NCI-H526 (cell line): Measurements from ENCODE around the gene KDF1.
"Not testable (repeated sequence)": the region's sequence is repeated elsewhere in the genome, so short reads cannot be mapped to it uniquely, and the experiment has no call there.

Experiments
- DNase-seq, 2 experiments: peaks; one replicate each; lab custom pipeline; 2025; lab: John Stamatoyannopoulos, UW

Gene KDF1

GRCh38 chr1:26953374-26953773 is 6.9 kb downstream of the KDF1 start:
- no peak for DNase-seq

- no peak for DNase-seq
Observed at GRCh38 chr1:26951821-26952497, 8.3 kb downstream of the KDF1 start.

DNA sequence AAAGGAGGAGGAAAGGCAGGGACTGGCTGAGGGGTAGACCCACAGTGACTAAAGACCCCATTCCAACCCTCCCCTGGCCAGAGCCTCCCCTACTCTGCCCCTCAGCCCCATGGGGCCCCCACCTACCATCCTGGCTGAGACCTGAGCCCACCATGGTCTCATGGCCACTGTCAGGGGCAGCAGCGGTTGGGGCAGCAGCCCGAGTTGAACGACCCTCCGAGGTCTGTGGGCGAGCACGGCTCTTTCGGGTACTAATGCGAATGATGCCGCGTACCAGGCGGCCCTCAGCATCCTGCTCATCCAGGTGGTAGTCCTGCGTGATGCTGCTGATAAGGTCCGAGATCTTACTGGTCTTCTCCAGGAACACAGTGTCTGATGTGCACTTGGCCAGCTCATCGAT is 9.1 kb downstream of the KDF1 start:
- no peak for DNase-seq

DNA sequence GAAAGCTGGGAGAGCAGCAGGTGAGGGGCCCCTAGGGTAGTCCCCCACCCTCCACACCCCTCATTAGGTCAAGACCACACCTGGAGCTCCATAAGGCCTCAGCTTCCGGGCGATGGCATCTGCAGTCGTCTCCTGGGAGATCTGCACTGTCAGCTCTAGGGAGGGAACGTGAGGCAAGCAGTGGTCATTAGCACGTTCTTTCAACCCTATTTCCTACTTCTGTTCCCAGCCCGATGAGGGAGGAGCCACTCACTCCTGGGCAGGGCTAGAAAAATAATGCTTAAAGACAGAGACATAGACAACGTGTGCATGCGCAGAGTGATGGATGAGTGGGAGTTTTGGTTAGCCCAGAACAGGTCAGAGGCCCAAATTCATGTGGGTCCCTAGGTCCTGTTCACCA is 9.7 kb downstream of the KDF1 start:
- no peak for DNase-seq

DNA sequence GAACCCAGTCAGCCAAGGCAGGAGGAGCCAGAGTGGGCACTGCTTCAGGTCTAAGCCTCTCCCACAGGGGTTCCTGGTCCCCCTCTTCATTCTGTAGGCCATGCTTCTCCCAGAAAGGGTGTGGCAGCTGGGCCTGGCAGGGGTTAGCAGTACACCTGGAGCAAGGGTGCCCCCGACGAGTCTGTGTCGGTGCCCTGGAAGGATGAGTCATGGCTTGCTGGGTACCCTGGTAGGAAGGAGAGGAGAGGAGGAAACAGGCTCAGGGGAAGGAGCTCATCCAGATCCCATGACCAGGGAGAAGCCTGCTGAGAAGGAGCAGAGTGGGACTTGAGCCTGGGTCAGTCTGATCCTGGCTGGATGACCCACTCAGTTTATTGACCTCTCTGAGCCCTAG is 10.3 kb downstream of the KDF1 start:
- no peak for DNase-seq

- DNase-seq: no peak
Observed at GRCh38 chr1:26949266-26949925, 10.9 kb downstream of the KDF1 start.

DNA sequence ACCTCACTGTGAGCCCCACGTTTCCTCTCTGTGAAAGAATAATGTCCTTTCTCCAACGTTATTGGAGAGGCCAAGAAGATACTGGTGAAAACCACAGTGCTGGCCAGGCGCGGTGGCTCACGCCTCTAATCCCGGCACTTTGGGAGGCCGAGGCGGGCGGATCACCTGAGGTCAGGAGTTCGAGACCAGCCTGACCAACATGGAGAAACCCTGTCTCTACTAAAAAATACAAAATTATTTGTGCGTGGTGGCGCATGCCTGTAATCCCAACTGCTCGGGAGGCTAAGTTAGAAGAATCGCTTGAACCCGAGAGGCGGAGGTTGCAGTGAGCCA is 11.6 kb downstream of the KDF1 start:
- DNase-seq: not testable (repeated sequence)

- no peak for DNase-seq
Observed at GRCh38 chr1:26946270-26946669, 14.0 kb downstream of the KDF1 start.

DNA sequence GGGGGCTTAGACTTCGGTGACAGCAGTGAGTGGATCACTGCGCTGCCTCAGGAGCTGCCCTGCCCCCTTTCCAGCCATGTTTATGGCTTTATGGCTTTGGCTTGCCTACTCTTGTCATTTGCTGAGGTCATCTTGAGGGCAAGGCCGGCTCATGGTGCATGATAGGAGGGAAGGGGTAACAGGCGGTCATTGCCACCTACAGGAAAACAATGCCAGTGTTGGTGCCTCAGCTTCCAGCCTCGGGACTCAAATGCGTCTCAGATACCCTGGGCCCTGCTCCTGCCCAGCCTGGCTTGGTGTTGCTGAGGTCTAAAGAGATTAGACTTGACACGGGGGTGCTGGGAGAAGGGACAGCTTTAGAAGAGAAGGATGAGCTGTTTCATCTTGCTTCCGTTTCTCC is 14.5 kb downstream of the KDF1 start:
- no peak for DNase-seq

DNA sequence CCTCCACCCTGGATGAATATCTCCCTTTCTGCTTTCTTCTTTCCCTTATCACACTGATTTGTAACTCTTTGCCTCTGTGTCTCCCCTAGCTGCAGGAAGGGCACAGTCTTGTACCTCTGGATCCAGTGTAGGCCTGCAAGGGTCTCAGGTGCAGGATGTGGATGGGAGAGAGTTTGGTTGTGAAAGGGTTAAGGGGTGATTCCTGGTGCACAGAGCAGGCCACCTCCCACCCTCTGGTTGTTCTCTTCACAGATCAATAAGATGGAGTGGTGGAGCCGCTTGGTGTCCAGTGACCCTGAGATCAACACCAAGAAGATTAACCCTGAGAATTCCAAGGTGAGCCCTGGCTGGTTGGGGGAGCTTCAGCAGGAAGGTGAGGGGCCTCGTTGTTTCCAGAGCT is 15.1 kb downstream of the KDF1 start:
- no peak for DNase-seq

DNA sequence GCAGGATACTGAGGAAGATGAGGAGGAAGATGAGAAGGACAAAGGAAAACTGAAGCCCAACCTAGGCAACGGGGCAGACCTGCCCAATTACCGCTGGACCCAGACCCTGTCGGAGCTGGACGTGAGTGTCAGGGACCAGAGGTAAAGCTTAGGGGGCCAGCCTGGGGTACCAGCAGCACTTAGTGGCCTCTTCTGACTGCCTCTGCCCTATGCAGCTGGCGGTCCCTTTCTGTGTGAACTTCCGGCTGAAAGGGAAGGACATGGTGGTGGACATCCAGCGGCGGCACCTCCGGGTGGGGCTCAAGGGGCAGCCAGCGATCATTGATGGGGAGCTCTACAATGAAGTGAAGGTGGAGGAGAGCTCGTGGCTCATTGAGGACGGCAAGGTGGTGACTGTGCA is 17.6 kb downstream of the KDF1 start:
- no peak for DNase-seq

- no peak for DNase-seq
Observed at GRCh38 chr1:26941311-26941710, 19.0 kb downstream of the KDF1 start.

DNA sequence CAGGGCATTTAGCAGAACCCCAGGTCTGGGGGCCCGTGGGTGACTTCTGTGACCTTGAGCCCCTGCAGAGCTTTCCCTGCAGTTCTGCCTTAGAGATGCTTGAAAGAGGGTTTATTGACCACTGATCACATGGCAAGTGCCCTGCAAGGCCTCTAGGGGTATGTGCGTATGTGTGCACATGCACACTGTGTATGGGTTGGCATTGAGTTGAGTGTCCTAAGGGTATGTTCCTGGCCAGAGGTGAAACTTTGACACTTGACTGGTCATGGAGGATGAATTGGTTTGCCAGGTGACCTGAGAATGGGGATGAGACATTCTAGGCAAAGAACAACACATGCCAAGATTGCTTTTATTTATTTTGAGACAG is 21.6 kb downstream of the KDF1 start:
- DNase-seq: no peak

DNA sequence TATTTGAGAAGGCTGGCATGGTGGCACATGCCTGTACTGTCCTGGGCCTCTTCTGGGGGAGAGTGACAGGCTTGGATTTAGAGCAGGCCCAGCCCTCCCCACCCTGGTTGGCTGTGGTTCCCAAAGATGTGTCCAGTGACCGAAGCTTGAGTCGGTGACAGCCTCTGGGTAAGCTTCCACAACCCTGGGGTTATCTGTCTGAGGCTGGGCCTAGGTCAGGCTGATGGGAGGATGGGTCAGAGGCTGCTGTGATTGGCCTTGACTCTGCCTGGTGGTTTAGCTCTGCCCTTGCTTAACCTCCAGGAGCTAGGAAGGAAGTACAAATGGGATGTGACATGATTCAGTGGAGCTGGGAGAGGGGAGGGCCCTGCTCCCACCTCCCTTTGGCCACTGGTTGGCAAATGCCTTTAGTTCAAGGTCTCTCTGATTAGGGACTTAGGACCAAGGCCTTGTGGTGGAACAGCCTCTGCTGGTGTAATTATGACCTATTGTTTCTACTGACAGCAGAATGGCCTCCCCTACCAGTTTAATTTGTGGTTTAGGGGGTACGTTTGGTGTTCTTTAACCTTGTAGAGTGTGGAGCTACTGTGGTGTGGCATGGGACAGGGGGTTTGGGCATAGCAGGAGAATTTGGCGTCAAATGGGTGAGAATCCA is 22.1 kb downstream of the KDF1 start:
- no peak for DNase-seq

DNA sequence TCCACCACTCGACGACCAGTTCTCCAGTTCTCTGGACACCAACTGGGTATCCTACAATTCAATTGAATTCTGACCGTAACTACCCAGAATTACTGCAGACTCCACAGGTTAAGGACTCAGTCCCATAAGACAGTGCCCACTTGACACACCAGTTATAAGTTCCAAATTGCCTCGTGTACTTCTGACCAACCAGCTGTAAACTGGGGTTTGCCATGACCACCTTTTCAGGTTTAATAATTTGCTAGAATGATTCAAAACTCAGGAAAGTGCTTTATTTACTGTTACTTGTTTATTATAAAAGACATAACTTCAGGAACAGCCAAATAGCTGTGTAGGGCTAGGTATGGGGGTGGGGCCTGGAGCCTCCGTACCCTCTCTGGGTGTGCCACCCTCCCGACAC is 23.4 kb downstream of the KDF1 start:
- DNase-seq: no peak

DNA sequence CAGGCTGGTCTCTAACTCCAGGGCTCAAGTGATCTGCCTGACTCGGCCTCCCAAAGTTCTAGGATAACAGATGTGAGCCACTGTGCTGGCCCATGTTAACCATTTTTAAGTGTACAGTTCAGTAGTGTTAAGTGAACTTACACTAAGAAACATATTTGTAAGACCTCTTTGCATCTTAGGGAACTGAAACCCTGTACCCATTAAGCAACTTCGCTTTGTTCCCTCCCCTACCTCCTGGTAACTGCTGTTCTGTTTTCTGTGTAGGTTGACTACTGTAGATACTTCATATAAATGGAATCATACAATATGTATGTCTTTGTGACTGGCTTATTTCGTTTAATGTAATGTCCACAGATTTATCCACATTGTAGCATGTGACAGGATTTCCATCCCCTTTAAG is 27.7 kb downstream of the KDF1 start:
- DNase-seq: no peak

GRCh38 chr1:26923711-26924110 is 36.6 kb downstream of the KDF1 start:
- DNase-seq: no peak

DNA sequence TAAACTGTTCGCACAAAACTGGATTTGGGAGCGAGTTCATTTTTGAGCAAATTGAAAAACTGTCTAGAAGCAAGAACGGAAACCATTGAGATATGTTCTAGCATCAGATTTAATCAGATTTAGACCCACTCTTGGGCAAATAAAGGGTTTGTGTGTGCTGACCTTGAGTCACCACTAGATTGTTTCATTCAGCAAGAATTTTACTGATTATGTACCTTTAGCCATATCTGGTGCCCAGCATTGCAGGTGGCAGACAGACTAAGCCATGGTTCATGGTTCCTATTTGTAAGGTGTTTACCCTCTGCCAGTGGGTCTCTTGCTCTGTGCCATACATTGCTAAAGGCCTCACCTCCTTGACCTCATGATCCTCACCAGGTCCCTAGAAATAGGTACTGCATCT is 37.4 kb downstream of the KDF1 start:
- no peak for DNase-seq

GRCh38 chr1:26922431-26922729 is 37.9 kb downstream of the KDF1 start:
- no peak for DNase-seq

DNA sequence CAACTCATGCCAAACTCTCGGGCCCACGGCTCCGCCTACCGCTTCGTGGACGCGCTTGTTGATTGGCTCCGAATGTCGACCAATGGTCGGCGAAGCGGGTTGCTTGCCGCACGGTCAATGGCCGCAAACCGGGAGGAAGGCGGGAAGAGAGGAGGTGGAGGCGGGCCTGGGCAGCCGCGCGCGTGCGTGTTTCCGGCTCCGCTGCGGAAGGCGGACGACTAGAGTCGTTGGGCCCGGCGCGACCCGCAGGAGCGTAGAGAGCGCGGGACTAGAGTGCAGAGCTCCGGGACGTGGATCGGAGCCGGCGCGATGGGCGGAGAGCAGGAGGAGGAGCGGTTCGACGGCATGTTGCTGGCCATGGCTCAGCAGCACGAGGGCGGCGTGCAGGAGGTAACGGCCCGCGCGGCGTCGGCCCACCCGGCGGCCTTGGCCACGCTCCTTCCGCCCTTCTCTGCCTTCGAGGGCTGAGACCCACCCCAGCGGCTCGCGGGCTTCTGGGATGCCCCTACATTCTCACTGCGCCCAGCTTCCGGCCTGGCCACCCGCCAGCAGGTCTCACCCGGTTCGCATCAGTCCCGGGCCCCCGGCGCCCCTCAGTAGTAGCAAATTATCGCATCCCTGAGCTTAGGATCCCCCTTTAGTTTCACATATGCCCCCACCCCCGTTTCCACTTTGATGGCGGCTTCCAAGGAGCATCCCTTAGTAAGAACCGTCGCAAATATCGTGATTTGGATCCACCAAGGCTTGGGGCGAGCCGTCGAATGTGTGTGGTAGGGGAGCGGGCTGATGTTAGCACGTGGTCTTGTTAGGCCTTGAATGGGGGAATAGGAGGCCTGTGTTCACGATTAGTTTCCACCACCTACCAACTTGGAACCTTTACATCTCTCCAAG is 38.5 kb downstream of the KDF1 start, which contains the start of gene NUDC:
Gene NUDC (plus strand): TSS at position 204 of the 891 bp plus-strand sequence. CDS start 106 bp downstream, at position 310.
- DNase-seq: peak; percentile 93 to 98

- DNase-seq: no peak
Observed at GRCh38 chr1:26921126-26921539, 39.1 kb downstream of the KDF1 start.

DNA sequence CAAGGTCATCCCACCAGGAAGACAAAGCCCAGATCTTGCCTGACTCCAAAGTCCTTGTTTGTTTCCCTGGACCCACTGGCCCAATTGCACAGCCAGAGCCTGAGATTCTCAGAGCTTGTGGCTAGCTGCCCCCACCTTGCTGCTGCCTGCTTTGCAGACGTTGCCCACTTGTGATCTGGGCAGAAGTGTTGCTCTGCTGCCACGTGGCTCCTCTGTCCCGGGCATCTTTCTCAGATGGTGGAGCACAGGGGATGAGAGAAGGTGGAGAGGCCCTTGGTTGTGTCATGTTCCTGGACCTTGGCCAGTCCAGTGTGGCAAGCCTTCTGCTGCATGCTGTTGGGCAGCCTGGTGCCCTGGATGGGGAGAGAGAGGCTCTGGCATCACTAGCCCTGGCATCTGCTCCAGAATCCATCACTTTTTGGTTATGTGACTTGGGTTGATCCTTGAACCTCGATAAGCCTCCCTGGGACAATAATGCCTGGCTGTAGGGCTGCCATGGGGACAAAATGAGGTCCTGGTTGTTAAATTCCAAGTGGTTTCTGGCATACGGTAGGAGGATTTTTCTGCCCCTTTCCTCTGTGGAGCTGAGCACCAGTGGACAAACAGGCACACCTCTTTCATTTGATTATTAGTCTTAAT is 44.9 kb downstream of the KDF1 start:
- no peak for DNase-seq
